ENCODE data around the gene PANK4.

PANK4 gene

DNA sequence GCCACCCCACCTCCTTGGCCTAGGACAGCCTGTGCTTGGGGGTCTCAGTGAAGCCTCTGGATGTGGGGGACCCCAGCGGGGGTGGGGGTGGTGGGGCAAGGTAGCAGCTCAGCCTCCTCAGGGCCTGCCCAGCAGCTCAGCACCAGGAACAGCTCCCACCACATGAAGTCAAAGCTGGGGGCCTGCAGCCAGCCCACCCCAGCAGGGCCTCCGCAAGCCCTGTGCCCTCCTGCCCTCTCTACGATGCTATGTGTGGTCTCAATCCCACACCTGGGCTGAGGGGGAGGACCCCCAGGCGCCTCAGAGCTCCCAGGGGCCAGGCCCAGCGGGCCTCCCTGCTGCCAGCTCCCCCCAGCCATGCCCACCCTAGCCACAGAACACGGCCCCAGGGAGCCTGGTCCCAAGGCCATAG is 18.6 kb downstream of the PANK4 start:
- no peak for DNase-seq (ENCODE audit: low spot score)
- H3K27ac ChIP-seq = no peak overlapping the region
- no peak overlapping the region for H3K4me3 ChIP-seq
- TF ChIP-seq, protein P1, sequence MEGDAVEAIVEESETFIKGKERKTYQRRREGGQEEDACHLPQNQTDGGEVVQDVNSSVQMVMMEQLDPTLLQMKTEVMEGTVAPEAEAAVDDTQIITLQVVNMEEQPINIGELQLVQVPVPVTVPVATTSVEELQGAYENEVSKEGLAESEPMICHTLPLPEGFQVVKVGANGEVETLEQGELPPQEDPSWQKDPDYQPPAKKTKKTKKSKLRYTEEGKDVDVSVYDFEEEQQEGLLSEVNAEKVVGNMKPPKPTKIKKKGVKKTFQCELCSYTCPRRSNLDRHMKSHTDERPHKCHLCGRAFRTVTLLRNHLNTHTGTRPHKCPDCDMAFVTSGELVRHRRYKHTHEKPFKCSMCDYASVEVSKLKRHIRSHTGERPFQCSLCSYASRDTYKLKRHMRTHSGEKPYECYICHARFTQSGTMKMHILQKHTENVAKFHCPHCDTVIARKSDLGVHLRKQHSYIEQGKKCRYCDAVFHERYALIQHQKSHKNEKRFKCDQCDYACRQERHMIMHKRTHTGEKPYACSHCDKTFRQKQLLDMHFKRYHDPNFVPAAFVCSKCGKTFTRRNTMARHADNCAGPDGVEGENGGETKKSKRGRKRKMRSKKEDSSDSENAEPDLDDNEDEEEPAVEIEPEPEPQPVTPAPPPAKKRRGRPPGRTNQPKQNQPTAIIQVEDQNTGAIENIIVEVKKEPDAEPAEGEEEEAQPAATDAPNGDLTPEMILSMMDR (IDR thresholded peaks at IDR 0.05) = no peak

DNA sequence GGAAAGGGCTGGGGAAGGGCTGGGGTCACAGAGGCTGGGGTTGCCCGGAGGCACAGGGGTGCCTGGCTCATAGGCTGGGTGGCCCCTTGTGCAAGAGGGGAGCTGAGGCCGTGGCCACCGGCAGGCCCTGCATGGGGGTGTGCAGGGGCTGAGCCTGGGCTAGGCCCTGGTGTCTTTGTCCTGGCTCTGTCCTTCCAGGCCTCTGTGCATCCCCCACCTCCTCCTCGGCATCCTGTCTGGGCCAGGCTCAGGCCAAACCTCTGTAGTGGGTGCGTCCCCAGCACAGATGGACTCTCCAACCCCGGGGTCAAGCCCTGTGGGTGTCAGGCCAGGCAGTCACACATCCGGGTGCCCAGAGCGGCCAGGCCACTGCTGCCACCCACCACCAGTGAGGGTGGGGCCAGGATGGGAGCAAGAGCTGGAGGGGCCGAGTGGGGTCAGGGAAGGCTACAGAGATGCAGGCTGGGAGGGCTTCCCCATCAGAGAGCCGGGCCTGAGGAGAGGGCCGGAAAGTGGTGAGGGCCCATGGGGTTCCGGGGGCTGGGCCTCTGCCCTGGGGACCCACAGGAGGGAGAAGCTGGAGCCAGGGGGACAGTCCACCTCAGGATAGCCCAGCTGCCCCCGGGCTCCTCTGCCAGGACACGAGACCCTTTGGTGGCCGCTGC is 19.4 kb downstream of the PANK4 start:
- TF ChIP-seq, protein P1 (IDR thresholded peaks at IDR 0.05) = no peak
- no peak for DNase-seq (ENCODE audit: low spot score)
- no peak overlapping the region for H3K27ac ChIP-seq
- H3K4me3 ChIP-seq = no peak overlapping the region

DNA sequence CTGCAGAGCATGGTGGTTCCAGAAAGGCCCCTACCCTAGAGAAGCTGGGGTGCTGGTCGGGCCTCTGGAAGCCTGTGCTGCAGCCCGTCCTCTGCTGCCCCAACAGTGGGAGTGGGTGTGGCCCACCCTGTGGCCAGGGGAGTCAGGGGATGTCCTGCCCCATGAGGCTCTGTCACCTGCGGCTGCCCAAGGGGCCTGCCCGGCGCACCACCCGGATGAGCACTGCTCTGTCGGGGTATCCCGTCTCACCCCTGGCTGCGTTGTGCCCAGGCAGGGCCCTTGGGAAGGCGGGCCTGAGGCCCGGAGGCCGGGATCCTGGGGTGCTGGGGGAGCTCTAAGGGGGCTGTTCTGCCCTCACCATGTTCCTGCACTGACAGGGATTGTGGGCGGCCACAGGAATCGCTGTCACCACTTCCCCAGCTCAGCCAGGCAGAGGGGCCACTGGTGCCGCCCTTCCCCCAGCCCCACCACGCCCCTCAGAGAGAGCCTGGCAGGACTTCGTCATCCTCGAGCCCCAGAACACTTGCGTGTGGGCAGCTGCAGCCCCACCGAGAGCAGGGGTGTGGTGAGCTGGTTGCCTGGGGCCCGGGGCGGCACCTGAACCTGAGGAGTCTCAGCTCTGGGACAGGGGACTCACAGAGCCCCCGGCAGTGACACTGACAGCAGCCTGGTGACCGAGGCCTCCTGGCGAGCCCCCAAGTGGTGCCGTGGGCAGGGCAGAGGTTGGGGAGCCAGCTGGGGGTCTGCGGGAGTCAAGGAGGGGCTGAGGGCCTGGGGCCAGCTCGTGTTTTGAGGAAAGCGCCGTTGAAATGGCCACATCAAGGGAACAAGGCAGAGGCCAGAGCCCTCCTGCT is 20.2 kb downstream of the PANK4 start:
- TF ChIP-seq, protein P1 (IDR thresholded peaks at IDR 0.05) = no peak
- no peak overlapping the region for H3K4me3 ChIP-seq
- H3K27ac ChIP-seq = no peak overlapping the region
- DNase-seq (ENCODE audit: low spot score) = no peak

DNA sequence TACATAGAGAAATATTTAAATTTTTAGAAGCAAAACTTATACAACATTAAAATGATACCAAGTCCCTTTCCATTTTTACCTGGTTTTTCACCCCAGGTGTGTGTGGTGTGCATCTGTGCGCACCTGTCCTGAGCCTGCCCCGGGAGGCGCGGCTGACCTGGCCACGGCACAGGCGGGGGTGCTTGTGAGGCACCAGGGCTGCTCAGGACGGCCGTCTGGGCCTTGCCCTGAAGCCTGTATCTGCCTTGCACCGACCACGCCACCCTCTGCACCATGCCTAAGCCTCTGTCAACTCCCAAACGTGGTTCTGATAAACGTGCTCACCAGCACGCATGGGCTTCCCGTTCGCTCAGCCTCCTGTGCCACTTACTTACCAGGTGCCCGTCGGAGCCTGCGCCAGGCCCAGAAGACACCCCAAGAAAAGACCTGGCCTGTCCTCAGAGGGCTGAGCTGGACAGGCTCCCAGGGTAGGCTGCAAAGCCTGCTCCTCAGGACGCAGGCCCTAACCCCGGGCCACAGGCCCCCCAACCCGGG is 20.9 kb downstream of the PANK4 start:
- H3K27ac ChIP-seq = no peak overlapping the region
- TF ChIP-seq, protein P1 (IDR thresholded peaks at IDR 0.05) = no peak
- DNase-seq (ENCODE audit: low spot score) = no peak
- no peak overlapping the region for H3K4me3 ChIP-seq

DNA sequence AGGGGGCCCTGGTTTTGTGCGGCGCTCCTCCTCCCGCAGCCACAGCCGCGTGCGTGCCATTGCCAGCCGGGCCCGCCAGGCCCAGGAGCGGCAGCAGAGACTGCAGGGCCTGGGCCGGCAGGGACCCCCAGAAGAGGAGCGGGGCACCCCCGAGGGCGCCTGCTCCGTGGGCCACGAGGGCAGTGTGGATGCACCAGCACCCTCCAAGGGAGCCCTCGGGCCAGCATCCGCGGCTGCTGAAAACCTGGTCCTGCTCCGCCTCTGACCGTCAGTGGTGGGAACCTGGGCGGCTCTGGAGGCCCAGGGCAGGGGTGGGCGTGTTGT is 21.5 kb downstream of the PANK4 start:
- Histone ChIP-seq H3K27ac (no peak overlapping the region), H3K4me3 (no peak overlapping the region)
- TF ChIP-seq, protein P1 (IDR thresholded peaks at IDR 0.05) = no peak
- DNase-seq (ENCODE audit: low spot score) = no peak

DNA sequence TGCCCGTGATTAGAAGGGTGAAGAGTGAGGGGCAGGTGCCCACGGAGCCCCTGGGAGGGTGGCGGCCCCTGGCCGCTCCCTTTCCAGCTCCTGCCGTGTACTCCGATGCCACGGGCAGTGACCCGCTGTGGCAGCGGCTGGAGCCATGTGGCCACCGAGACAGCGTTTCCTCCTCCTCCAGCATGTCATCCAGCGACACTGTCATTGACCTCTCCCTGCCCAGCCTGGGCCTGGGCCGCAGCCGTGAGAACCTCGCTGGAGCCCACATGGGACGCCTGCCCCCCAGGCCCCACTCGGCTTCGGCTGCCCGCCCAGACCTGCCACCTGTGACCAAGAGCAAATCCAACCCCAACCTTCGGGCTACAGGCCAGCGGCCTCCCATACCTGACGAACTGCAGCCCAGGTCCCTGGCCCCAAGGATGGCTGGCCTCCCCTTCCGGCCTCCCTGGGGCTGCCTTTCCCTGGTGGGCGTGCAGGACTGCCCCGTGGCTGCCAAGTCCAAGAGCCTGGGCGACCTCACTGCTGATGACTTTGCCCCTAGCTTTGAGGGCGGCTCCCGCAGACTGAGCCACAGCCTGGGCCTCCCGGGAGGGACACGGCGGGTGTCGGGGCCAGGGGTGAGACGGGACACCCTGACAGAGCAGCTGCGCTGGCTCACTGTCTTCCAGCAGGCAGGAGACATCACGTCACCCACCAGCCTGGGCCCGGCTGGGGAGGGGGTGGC is 22.0 kb downstream of the PANK4 start:
- no peak for DNase-seq (ENCODE audit: low spot score)
- TF ChIP-seq, protein P1 (IDR thresholded peaks at IDR 0.05) = no peak
- Histone ChIP-seq H3K27ac (no peak overlapping the region), H3K4me3 (no peak overlapping the region)

Data from coronary artery (tissue), 2 donors.